Measurements from ENCODE around the gene DOCK4. TPM values are rescaled to one million over a fixed set of nuclear protein-coding genes. Genes with fewer than 3 reads are reported as not detected.
"Not testable (repeated sequence)": the region's sequence is repeated elsewhere in the genome, so short reads cannot be mapped to it uniquely, and the experiment has no call there.

The DOCK4 gene
- total RNA-seq, 1 experiment from 2014 or later = 4.9 TPM

- TF ChIP-seq CTCF (conservative IDR thresholded peaks at IDR 0.05) = no peak
- no peaks in the 10 kb centered on the region; a peak in 2 of 5 replicates for H3K9me3 Mint-ChIP-seq
- H3K36me3 Mint-ChIP-seq (ENCODE audit: insufficient read depth in 1 of 3, low read depth in 3 of 3) = peaks cover 0 to 22% (median 3%) of the 10 kb centered on the region in 3 experiments; a peak in 5 of 7 replicates
- Histone ChIP-seq H3K18ac (ENCODE audit: insufficient read length, low read depth, low read length) (no peak overlapping the region), H4K91ac (ENCODE audit: insufficient read length, low read depth, low read length) (no peak overlapping the region), H3K4me1 (ENCODE audit: insufficient read depth, low read length) (no peaks in the 10 kb centered on the region), H3T11ph (ENCODE audit: low read length) (no peak overlapping the region), H3K4me2 (ENCODE audit: insufficient read depth, insufficient read length, low read length) (no peak overlapping the region), H2BK120ac (ENCODE audit: low read depth, low read length, poor library complexity, severe bottlenecking) (no peak overlapping the region), H3K23ac (ENCODE audit: insufficient read length, low read depth, low read length) (no peak overlapping the region), H4K20me1 (ENCODE audit: control insufficient read depth, insufficient read depth, insufficient read length) (no peaks in the 10 kb centered on the region), H2BK5ac (ENCODE audit: insufficient read length, low read length) (no peak overlapping the region), H4K8ac (replicated peaks; ENCODE audit: insufficient read length, low read depth, low read length) (no peak overlapping the region), H3K27me3 (ENCODE audit: insufficient read depth, low read length) (no peaks in the 10 kb centered on the region), H2AK5ac (ENCODE audit: insufficient read length, low read length) (no peak overlapping the region), H3K27ac (ENCODE audit: insufficient read length, low read depth, low read length) (no peak overlapping the region), H3K79me2 (ENCODE audit: insufficient read depth, low read length) (0 out of 2 replicates have a peak, but pooled peaks cover 1% of the 10 kb centered on the region), H3K79me1 (ENCODE audit: insufficient read depth, low read depth, low read length, poor library complexity, severe bottlenecking) (no peaks in the 10 kb centered on the region), H3K56ac (ENCODE audit: insufficient read length, low read depth, low read length) (no peak overlapping the region), H3K9ac (ENCODE audit: extremely low read depth, insufficient read length, low read length) (no peak overlapping the region), H3K14ac (ENCODE audit: insufficient read depth, low read length) (no peak overlapping the region), H4K5ac (ENCODE audit: insufficient read length, low read depth, low read length) (no peak overlapping the region), H3K9me3 (ENCODE audit: control insufficient read depth, low read depth, low read length) (no peaks in the 10 kb centered on the region), H3K23me2 (ENCODE audit: insufficient read length, low read depth, low read length, poor library complexity, severe bottlenecking) (no peaks in the 10 kb centered on the region), H2AFZ (ENCODE audit: low read length) (no peak overlapping the region), H2BK12ac (ENCODE audit: insufficient read length, low read depth, low read length) (no peak overlapping the region), H2BK15ac (ENCODE audit: low read depth, low read length) (no peak overlapping the region), H2BK20ac (ENCODE audit: low read depth, low read length, poor library complexity, severe bottlenecking) (no peak overlapping the region), H3K4ac (ENCODE audit: low read depth, low read length) (no peak overlapping the region)
- no peaks in the 10 kb centered on the region for H3K27me3 Mint-ChIP-seq (ENCODE audit: low read depth)
- no peak for DNase-seq
- H3K4me1 Mint-ChIP-seq = peaks cover 0 to 2% of the 10 kb centered on the region in 2 experiments; a peak in 1 of 4 replicates
- no CpG with 5 or more reads among the region's 5 CpGs for WGBS (ENCODE audit: extremely low coverage, insufficient read length, low lambda C conversion rate)
- H3K4me3 Mint-ChIP-seq = no peak overlapping the region
- no peak overlapping the region for H3K27ac Mint-ChIP-seq
These were observed 295.5 kb downstream of the DOCK4 start for GRCh38 chr7:111910656-111911055.

- not testable (repeated sequence) for DNase-seq; H3K27me3 ChIP-seq (ENCODE audit: insufficient read depth, low read length); H3K23me2 ChIP-seq (ENCODE audit: insufficient read length, low read depth, low read length, poor library complexity, severe bottlenecking); H3K4me3 Mint-ChIP-seq; H3K9me3 ChIP-seq (ENCODE audit: control insufficient read depth, low read depth, low read length); H4K8ac ChIP-seq (replicated peaks; ENCODE audit: insufficient read length, low read depth, low read length); H3K4me1 Mint-ChIP-seq; H2BK12ac ChIP-seq (ENCODE audit: insufficient read length, low read depth, low read length); H3T11ph ChIP-seq (ENCODE audit: low read length); H4K5ac ChIP-seq (ENCODE audit: insufficient read length, low read depth, low read length); H2BK120ac ChIP-seq (ENCODE audit: low read depth, low read length, poor library complexity, severe bottlenecking); H3K27ac ChIP-seq (ENCODE audit: insufficient read length, low read depth, low read length); H3K9me3 Mint-ChIP-seq; H3K14ac ChIP-seq (ENCODE audit: insufficient read depth, low read length); H3K4me1 ChIP-seq (ENCODE audit: insufficient read depth, low read length); H3K27ac Mint-ChIP-seq; H3K23ac ChIP-seq (ENCODE audit: insufficient read length, low read depth, low read length); H2AFZ ChIP-seq (ENCODE audit: low read length); H3K56ac ChIP-seq (ENCODE audit: insufficient read length, low read depth, low read length); H2BK15ac ChIP-seq (ENCODE audit: low read depth, low read length); H3K79me1 ChIP-seq (ENCODE audit: insufficient read depth, low read depth, low read length, poor library complexity, severe bottlenecking); H4K20me1 ChIP-seq (ENCODE audit: control insufficient read depth, insufficient read depth, insufficient read length); H2BK20ac ChIP-seq (ENCODE audit: low read depth, low read length, poor library complexity, severe bottlenecking); H2AK5ac ChIP-seq (ENCODE audit: insufficient read length, low read length); H3K27me3 Mint-ChIP-seq (ENCODE audit: low read depth); H3K18ac ChIP-seq (ENCODE audit: insufficient read length, low read depth, low read length); H3K79me2 ChIP-seq (ENCODE audit: insufficient read depth, low read length); H4K91ac ChIP-seq (ENCODE audit: insufficient read length, low read depth, low read length); H3K4me2 ChIP-seq (ENCODE audit: insufficient read depth, insufficient read length, low read length); H3K4ac ChIP-seq (ENCODE audit: low read depth, low read length); H2BK5ac ChIP-seq (ENCODE audit: insufficient read length, low read length); H3K9ac ChIP-seq (ENCODE audit: extremely low read depth, insufficient read length, low read length)
- H3K36me3 Mint-ChIP-seq (ENCODE audit: insufficient read depth in 1 of 3, low read depth in 3 of 3) = peaks cover 0 to 15% (median 3%) of the 10 kb centered on the region in 3 experiments; a peak in 5 of 7 replicates
- no CpG with 5 or more reads among the region's 3 CpGs for WGBS (ENCODE audit: extremely low coverage, insufficient read length, low lambda C conversion rate)
These were observed 297.5 kb downstream of the DOCK4 start for GRCh38 chr7:111908673-111909072.
